ENCODE results near the gene HDAC4.

HDAC4 gene

GRCh38 chr2:239154971-239155805, 245.6 kb downstream of the HDAC4 start:
- peaks cover 7% of the 10 kb centered on the region for H3K9me3 Mint-ChIP-seq
- no peak overlapping the region for H3K4me3 Mint-ChIP-seq
- peaks cover 11% of the 10 kb centered on the region for H3K4me1 Mint-ChIP-seq (ENCODE audit: low read depth)
- no peak overlapping the region for H3K27ac Mint-ChIP-seq
- no peaks in the 10 kb centered on the region for H3K27me3 Mint-ChIP-seq (ENCODE audit: low read depth)
- peaks cover 64% of the 10 kb centered on the region for H3K36me3 Mint-ChIP-seq (ENCODE audit: low read depth)
- no peak for DNase-seq (ENCODE audit: low spot score)

- DNase-seq (ENCODE audit: low spot score): no peak
- H3K9me3 Mint-ChIP-seq: peaks cover 7% of the 10 kb centered on the region
- H3K27me3 Mint-ChIP-seq (ENCODE audit: low read depth): no peaks in the 10 kb centered on the region
- peaks cover 12% of the 10 kb centered on the region for H3K4me1 Mint-ChIP-seq (ENCODE audit: low read depth)
- peaks cover 61% of the 10 kb centered on the region for H3K36me3 Mint-ChIP-seq (ENCODE audit: low read depth)
- H3K27ac Mint-ChIP-seq: no peak overlapping the region
- H3K4me3 Mint-ChIP-seq: no peak overlapping the region
Observed at GRCh38 chr2:239153806-239154591, 246.8 kb downstream of the HDAC4 start.

GRCh38 chr2:239152916-239153305, 247.9 kb downstream of the HDAC4 start:
- H3K27me3 Mint-ChIP-seq (ENCODE audit: low read depth): no peaks in the 10 kb centered on the region

GRCh38 chr2:239152239-239152915, 248.4 kb downstream of the HDAC4 start:
- Mint-ChIP-seq H3K27me3 (ENCODE audit: low read depth) (no peaks in the 10 kb centered on the region), H3K36me3 (ENCODE audit: low read depth) (peaks cover 67% of the 10 kb centered on the region), H3K4me1 (ENCODE audit: low read depth) (peaks cover 15% of the 10 kb centered on the region), H3K4me3 (no peak overlapping the region), H3K9me3 (peaks cover 7% of the 10 kb centered on the region), H3K27ac (no peak overlapping the region)
- DNase-seq (ENCODE audit: low spot score): no peak

More at GRCh38 chr2:239152916-239153305, 247.9 kb downstream of the HDAC4 start:
- H3K4me1 Mint-ChIP-seq (ENCODE audit: low read depth): peaks cover 14% of the 10 kb centered on the region
- peaks cover 64% of the 10 kb centered on the region for H3K36me3 Mint-ChIP-seq (ENCODE audit: low read depth)
- H3K9me3 Mint-ChIP-seq: peaks cover 7% of the 10 kb centered on the region
- no peak overlapping the region for H3K27ac Mint-ChIP-seq
- no peak overlapping the region for H3K4me3 Mint-ChIP-seq
- no peak for DNase-seq (ENCODE audit: low spot score)

GRCh38 chr2:239151201-239152131, 249.4 kb downstream of the HDAC4 start:
- Mint-ChIP-seq H3K9me3 (peaks cover 7% of the 10 kb centered on the region), H3K4me1 (ENCODE audit: low read depth) (peaks cover 16% of the 10 kb centered on the region), H3K27me3 (ENCODE audit: low read depth) (no peaks in the 10 kb centered on the region), H3K27ac (peak overlapping the region; percentile 75), H3K4me3 (no peak overlapping the region), H3K36me3 (ENCODE audit: low read depth) (peaks cover 63% of the 10 kb centered on the region)
- no peak for DNase-seq (ENCODE audit: low spot score)

- Mint-ChIP-seq H3K27me3 (ENCODE audit: low read depth) (no peaks in the 10 kb centered on the region), H3K27ac (peak overlapping the region; percentile 75), H3K4me3 (peak overlapping the region; percentile 20), H3K9me3 (peaks cover 7% of the 10 kb centered on the region), H3K36me3 (ENCODE audit: low read depth) (peaks cover 60% of the 10 kb centered on the region), H3K4me1 (ENCODE audit: low read depth) (peaks cover 16% of the 10 kb centered on the region)
- no peak for DNase-seq (ENCODE audit: low spot score)
Observed at GRCh38 chr2:239150125-239151011, 250.5 kb downstream of the HDAC4 start.

- Mint-ChIP-seq H3K9me3 (peaks cover 7% of the 10 kb centered on the region), H3K27ac (no peak overlapping the region), H3K4me3 (no peak overlapping the region), H3K36me3 (ENCODE audit: low read depth) (peaks cover 54% of the 10 kb centered on the region), H3K4me1 (ENCODE audit: low read depth) (peaks cover 16% of the 10 kb centered on the region), H3K27me3 (ENCODE audit: low read depth) (no peaks in the 10 kb centered on the region)
- no peak for DNase-seq (ENCODE audit: low spot score)
Observed at GRCh38 chr2:239149501-239149900, 251.3 kb downstream of the HDAC4 start.

- peaks cover 16% of the 10 kb centered on the region for H3K4me1 Mint-ChIP-seq (ENCODE audit: low read depth)
- H3K36me3 Mint-ChIP-seq (ENCODE audit: low read depth): peaks cover 46% of the 10 kb centered on the region
- DNase-seq (ENCODE audit: low spot score): no peak
- no peaks in the 10 kb centered on the region for H3K27me3 Mint-ChIP-seq (ENCODE audit: low read depth)
- H3K4me3 Mint-ChIP-seq: no peak overlapping the region
- H3K9me3 Mint-ChIP-seq: peaks cover 7% of the 10 kb centered on the region
- H3K27ac Mint-ChIP-seq: no peak overlapping the region
Observed at GRCh38 chr2:239148495-239149200, 252.2 kb downstream of the HDAC4 start.

GRCh38 chr2:239147376-239147775, 253.4 kb downstream of the HDAC4 start:
- peaks cover 7% of the 10 kb centered on the region for H3K9me3 Mint-ChIP-seq
- no peak overlapping the region for H3K4me3 Mint-ChIP-seq
- no peak for DNase-seq (ENCODE audit: low spot score)
- H3K27me3 Mint-ChIP-seq (ENCODE audit: low read depth): no peaks in the 10 kb centered on the region
- H3K4me1 Mint-ChIP-seq (ENCODE audit: low read depth): peaks cover 12% of the 10 kb centered on the region
- H3K36me3 Mint-ChIP-seq (ENCODE audit: low read depth): peaks cover 40% of the 10 kb centered on the region
- H3K27ac Mint-ChIP-seq: no peak overlapping the region

- Mint-ChIP-seq H3K9me3 (peaks cover 7% of the 10 kb centered on the region), H3K27ac (no peak overlapping the region), H3K4me1 (ENCODE audit: low read depth) (peaks cover 12% of the 10 kb centered on the region)
Observed at GRCh38 chr2:239146741-239147181, 254.1 kb downstream of the HDAC4 start.

GRCh38 chr2:239146011-239146641, 254.7 kb downstream of the HDAC4 start:
- H3K4me3 Mint-ChIP-seq: no peak overlapping the region
- H3K9me3 Mint-ChIP-seq: peaks cover 7% of the 10 kb centered on the region
- peak; percentile 10 for DNase-seq (ENCODE audit: low spot score)
- H3K36me3 Mint-ChIP-seq (ENCODE audit: low read depth): peaks cover 43% of the 10 kb centered on the region
- H3K27me3 Mint-ChIP-seq (ENCODE audit: low read depth): no peaks in the 10 kb centered on the region
- H3K4me1 Mint-ChIP-seq (ENCODE audit: low read depth): peaks cover 12% of the 10 kb centered on the region
- H3K27ac Mint-ChIP-seq: no peak overlapping the region

More at GRCh38 chr2:239146741-239147181, 254.1 kb downstream of the HDAC4 start:
- Mint-ChIP-seq H3K36me3 (ENCODE audit: low read depth) (peaks cover 40% of the 10 kb centered on the region), H3K4me3 (no peak overlapping the region), H3K27me3 (ENCODE audit: low read depth) (no peaks in the 10 kb centered on the region)
- no peak for DNase-seq (ENCODE audit: low spot score)
